ENCODE data around the gene PARVA. TPM values are rescaled to one million over a fixed set of nuclear protein-coding genes. Genes with fewer than 3 reads are reported as not detected.

Gene PARVA
- total RNA-seq, 2 donors from 2014 or later = 32.0 to 33.7 TPM

GRCh38 chr11:12565406-12565805 is 188.0 kb downstream of the PARVA start:
- Histone ChIP-seq H3K27ac (no peak overlapping the region), H3K36me3 (replicated peaks in 1 of 2; ENCODE audit: insufficient read depth in 1 of 2, low read depth in 2 of 2) (no peaks in the 10 kb centered on the region), H3K9me3 (no peaks in the 10 kb centered on the region), H3K27me3 (no peaks in the 10 kb centered on the region), H3K4me1 (no peaks in the 10 kb centered on the region), H3K4me3 (no peak overlapping the region)
- ATAC-seq (no peak), DNase-seq (no peak)
- intact Hi-C loops (cut with DNase I) = no loop called here
- WGBS, 2 donors = 61 to 75% methylated on average over 3 of the region's 3 CpGs
- TF ChIP-seq POLR2A (IDR thresholded peaks at IDR 0.05) (no peak), CTCF (IDR thresholded peaks at IDR 0.05) (no peak)

- Histone ChIP-seq H3K27me3 (no peaks in the 10 kb centered on the region), H3K4me1 (no peaks in the 10 kb centered on the region), H3K27ac (no peak overlapping the region), H3K4me3 (no peak overlapping the region), H3K36me3 (replicated peaks in 1 of 2; ENCODE audit: insufficient read depth in 1 of 2, low read depth in 2 of 2) (no peaks in the 10 kb centered on the region), H3K9me3 (no peaks in the 10 kb centered on the region)
- TF ChIP-seq POLR2A (IDR thresholded peaks at IDR 0.05) = no peak
- TF ChIP-seq CTCF (IDR thresholded peaks at IDR 0.05) = no peak
- WGBS, 2 donors = 49 to 53% methylated on average over 4 of the region's 4 CpGs
- intact Hi-C loops (cut with DNase I) = no loop called here
- DNase-seq (no peak), ATAC-seq (no peak)
Measured at GRCh38 chr11:12567746-12568460, 190.5 kb downstream of the PARVA start.

- intact Hi-C loops (cut with DNase I) = no loop called here
- Histone ChIP-seq H3K4me3 (no peak overlapping the region), H3K36me3 (replicated peaks in 1 of 2; ENCODE audit: insufficient read depth in 1 of 2, low read depth in 2 of 2) (no peaks in the 10 kb centered on the region), H3K27ac (no peak overlapping the region), H3K27me3 (no peaks in the 10 kb centered on the region), H3K4me1 (no peaks in the 10 kb centered on the region), H3K9me3 (no peaks in the 10 kb centered on the region)
- DNase-seq (no peak), ATAC-seq (no peak)
- 100% methylated on average over 1 of the region's 1 CpG for WGBS, 2 donors
- TF ChIP-seq POLR2A (IDR thresholded peaks at IDR 0.05) (no peak), CTCF (IDR thresholded peaks at IDR 0.05) (no peak)
Measured at GRCh38 chr11:12569499-12570425, 192.4 kb downstream of the PARVA start.

- 53 to 79% methylated on average over 1 of the region's 1 CpG for WGBS, 2 donors
Measured at GRCh38 chr11:12573707-12574485, 196.5 kb downstream of the PARVA start.

More at GRCh38 chr11:12573707-12574485, 196.5 kb downstream of the PARVA start:
- Histone ChIP-seq H3K27me3 (no peaks in the 10 kb centered on the region), H3K4me1 (no peaks in the 10 kb centered on the region), H3K9me3 (no peaks in the 10 kb centered on the region), H3K4me3 (no peak overlapping the region), H3K36me3 (replicated peaks in 1 of 2; ENCODE audit: insufficient read depth in 1 of 2, low read depth in 2 of 2) (no peaks in the 10 kb centered on the region), H3K27ac (no peak overlapping the region)
- TF ChIP-seq POLR2A (IDR thresholded peaks at IDR 0.05) (no peak), CTCF (IDR thresholded peaks at IDR 0.05) (no peak)
- DNase-seq = no peak
- no peak for ATAC-seq
- intact Hi-C loops (cut with DNase I) = no loop called here

All from body of pancreas (tissue), 4 donors.